Measurements from ENCODE around the gene NCOA3. TPM values are rescaled to one million over a fixed set of nuclear protein-coding genes. Genes with fewer than 3 reads are reported as not detected.
"Not testable (repeated sequence)": the region's sequence is repeated elsewhere in the genome, so short reads cannot be mapped to it uniquely, and the experiment has no call there.

Gene NCOA3
- total RNA-seq, 2 experiments from 2014 or later: 66.2 to 73.7 TPM

DNA sequence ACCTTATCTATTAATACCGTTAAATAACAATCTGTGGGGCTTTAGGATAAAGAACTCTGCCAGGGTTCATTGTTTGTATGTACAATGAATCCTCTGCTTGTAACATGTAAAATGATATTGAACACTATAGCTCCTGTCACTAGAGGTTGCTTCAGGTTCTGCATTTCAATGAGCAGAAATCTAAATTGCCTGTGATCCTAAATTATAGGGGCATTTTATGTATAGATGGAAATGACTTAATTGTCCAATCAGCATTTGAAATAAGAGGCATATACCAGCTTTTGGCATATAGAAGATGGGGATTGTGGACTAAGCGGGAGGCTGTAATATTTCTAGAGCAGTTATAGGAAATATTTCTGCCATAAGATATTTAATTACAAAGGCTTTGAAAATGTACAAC lies 2.0 kb downstream of the NCOA3 start:
- Mint-ChIP-seq H3K27ac (peak overlapping the region; percentile 87), H3K27me3 (peaks cover 1% of the 10 kb centered on the region), H3K36me3 (ENCODE audit: low read depth) (peaks cover 39% of the 10 kb centered on the region), H3K9me3 (no peaks in the 10 kb centered on the region), H3K4me3 (peak overlapping the region; percentile 94), H3K4me1 (ENCODE audit: low read depth) (peaks cover 47% of the 10 kb centered on the region)
- TF ChIP-seq CTCF (IDR thresholded peaks at IDR 0.05): no peak
- ChIA-PET POLR2A (interaction anchor here (1.0 to 4.0 kb wide), 8 partner anchors 10 to 147 kb away, joined by 3 to 53 read pairs (median 6); partner anchors contain the start of gene ZMYND8), CTCF (interaction anchor here (0.6 to 7.0 kb wide), 9 partner anchors 10 to 230 kb away, joined by 3 to 44 read pairs (median 5); no protein-coding TSS in a partner anchor)
- intact Hi-C loops (cut with micrococcal nuclease): loop anchor here (5.0 to 10.0 kb wide), 2 partner anchors 46 to 89 kb away; no protein-coding TSS in a partner anchor
- ATAC-seq: no peak
- no peak for DNase-seq

DNA sequence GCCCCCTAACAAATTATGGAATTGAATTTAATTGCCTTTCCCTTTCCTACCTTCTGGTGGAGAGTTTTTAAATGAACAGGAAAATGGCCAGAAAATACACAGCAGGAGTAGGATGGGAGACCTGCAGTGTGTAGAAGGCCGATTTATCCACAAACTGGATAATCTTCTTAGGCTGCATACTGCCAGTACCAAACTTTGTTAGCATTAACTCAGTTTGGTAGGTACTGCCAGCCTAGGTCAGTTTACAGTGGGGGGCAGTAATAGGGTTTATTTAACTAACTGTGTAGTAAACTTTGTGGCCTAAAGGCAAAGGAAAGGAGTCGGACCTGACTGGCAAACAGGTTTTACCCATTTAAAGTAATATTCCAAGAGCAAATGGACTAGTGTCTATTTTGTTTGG lies 4.6 kb downstream of the NCOA3 start:
- H3K9me3 Mint-ChIP-seq: no peaks in the 10 kb centered on the region
- no peak for DNase-seq
- no peak for ATAC-seq
- peaks cover 51% of the 10 kb centered on the region for H3K36me3 Mint-ChIP-seq (ENCODE audit: low read depth)
- peaks cover 1% of the 10 kb centered on the region for H3K27me3 Mint-ChIP-seq
- peaks cover 57% of the 10 kb centered on the region for H3K4me1 Mint-ChIP-seq (ENCODE audit: low read depth)
- intact Hi-C loops (cut with micrococcal nuclease): loop anchor here (10.0 kb wide), 1 partner anchor 92 kb away; no protein-coding TSS in a partner anchor
- TF ChIP-seq CTCF (IDR thresholded peaks at IDR 0.05): no peak
- peak overlapping the region; percentile 98 for H3K27ac Mint-ChIP-seq
- ChIA-PET POLR2A (interaction anchor here (0.7 kb wide), 1 partner anchor 52 kb away, joined by 3 read pairs; no protein-coding TSS in a partner anchor), CTCF (interaction anchor here (1.0 to 7.0 kb wide), 2 partner anchors 115 to 122 kb away, joined by 3 to 44 read pairs; no protein-coding TSS in a partner anchor)
- H3K4me3 Mint-ChIP-seq: peak overlapping the region; percentile 44

DNA sequence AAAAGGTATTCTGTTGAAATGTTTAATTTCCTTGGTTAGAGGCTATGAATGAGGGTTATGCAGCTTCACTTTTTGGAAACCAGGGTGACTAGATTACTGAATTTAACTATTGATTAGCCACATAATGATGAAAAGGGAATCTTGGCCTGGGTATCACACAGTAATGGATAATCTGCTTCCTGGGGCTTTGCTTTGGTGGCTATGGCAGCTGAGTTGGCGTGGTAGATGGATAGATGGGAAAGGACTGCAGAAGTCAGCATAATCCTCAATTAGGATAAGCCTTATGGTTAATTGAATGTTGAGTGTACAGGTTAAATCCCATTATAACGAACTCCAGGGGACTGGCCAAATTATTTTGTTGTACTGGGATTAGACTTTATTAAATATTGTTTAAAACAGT lies 5.2 kb downstream of the NCOA3 start:
- no peaks in the 10 kb centered on the region for H3K9me3 Mint-ChIP-seq
- peak overlapping the region; percentile 98 for H3K27ac Mint-ChIP-seq
- DNase-seq: no peak
- peaks cover 52% of the 10 kb centered on the region for H3K36me3 Mint-ChIP-seq (ENCODE audit: low read depth)
- POLR2A ChIA-PET: interaction anchor here (0.7 kb wide), 1 partner anchor 52 kb away, joined by 3 read pairs; no protein-coding TSS in a partner anchor
- intact Hi-C loops (cut with micrococcal nuclease): loop anchor here (10.0 kb wide), 1 partner anchor 92 kb away; no protein-coding TSS in a partner anchor
- peaks cover 61% of the 10 kb centered on the region for H3K4me1 Mint-ChIP-seq (ENCODE audit: low read depth)
- no peak for ATAC-seq
- CTCF ChIA-PET: interaction anchor here (0.6 to 7.0 kb wide), 5 partner anchors 9 to 234 kb away, joined by 3 to 44 read pairs (median 6); no protein-coding TSS in a partner anchor
- peak overlapping the region; percentile 44 for H3K4me3 Mint-ChIP-seq
- TF ChIP-seq CTCF (IDR thresholded peaks at IDR 0.05): no peak
- H3K27me3 Mint-ChIP-seq: no peaks in the 10 kb centered on the region

DNA sequence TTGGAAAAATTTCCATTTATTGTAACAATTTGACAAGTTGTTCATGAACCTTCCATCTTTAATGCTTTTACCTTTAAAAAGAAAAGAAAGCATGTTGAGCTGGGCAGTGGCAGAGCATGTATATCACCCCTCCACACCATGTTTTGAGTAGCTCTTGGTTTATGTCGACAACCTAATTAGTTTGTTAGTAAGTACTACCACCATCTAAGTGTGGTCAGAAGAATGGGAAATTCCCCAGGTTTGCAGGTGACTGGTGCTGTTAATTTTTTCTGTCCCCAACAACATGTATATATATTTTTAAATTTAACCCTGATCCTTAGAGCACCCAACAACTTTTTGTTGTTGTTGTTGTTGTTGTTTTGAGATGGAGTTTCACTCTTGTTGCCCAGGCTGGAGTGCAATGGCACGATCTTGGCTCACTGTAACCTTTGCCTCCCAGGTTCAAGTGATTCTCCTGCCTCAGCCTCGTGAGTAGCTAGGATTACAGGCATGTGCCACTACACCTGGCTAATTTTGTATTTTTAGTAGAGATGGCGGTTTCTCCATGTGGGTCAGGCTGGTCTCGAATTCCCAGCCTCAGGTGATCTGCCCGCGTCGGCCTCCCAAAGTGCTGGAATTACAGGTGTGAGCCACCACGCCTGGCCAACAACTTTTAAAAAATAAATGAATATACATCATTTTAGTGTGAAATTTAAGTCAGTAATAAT lies 5.7 kb downstream of the NCOA3 start:
- peak; percentile 37 for ATAC-seq
- not testable (repeated sequence) for DNase-seq, H3K27me3 Mint-ChIP-seq, H3K9me3 Mint-ChIP-seq
- intact Hi-C loops (cut with micrococcal nuclease): loop anchor here (10.0 kb wide), 1 partner anchor 93 kb away; no protein-coding TSS in a partner anchor
- ChIA-PET CTCF (interaction anchor here (0.6 to 7.0 kb wide), 8 partner anchors 9 to 234 kb away, joined by 3 to 44 read pairs (median 6); no protein-coding TSS in a partner anchor), POLR2A (interaction anchor here (0.7 to 0.8 kb wide), 2 partner anchors 9 to 70 kb away, joined by 3 read pairs; no protein-coding TSS in a partner anchor)
- H3K4me3 Mint-ChIP-seq: peak overlapping the region; percentile 44
- H3K4me1 Mint-ChIP-seq (ENCODE audit: low read depth): peaks cover 62% of the 10 kb centered on the region
- H3K36me3 Mint-ChIP-seq (ENCODE audit: low read depth): peaks cover 52% of the 10 kb centered on the region
- peak overlapping the region; percentile 98 for H3K27ac Mint-ChIP-seq

GRCh38 chr20:47508278-47508677 lies 6.6 kb downstream of the NCOA3 start:
- CTCF ChIA-PET: interaction anchor here (1.0 to 3.2 kb wide), 6 partner anchors 9 to 235 kb away, joined by 3 to 15 read pairs (median 6); no protein-coding TSS in a partner anchor
- Mint-ChIP-seq H3K9me3 (no peaks in the 10 kb centered on the region), H3K27ac (peak overlapping the region; percentile 98), H3K36me3 (ENCODE audit: low read depth) (peaks cover 50% of the 10 kb centered on the region), H3K27me3 (no peaks in the 10 kb centered on the region), H3K4me1 (ENCODE audit: low read depth) (peaks cover 67% of the 10 kb centered on the region), H3K4me3 (peak overlapping the region; percentile 71)
- POLR2A ChIA-PET: interaction anchor here (0.6 to 1.6 kb wide), 7 partner anchors 8 to 115 kb away, joined by 3 to 8 read pairs (median 3); no protein-coding TSS in a partner anchor
- ATAC-seq (no peak), DNase-seq (no peak)
- TF ChIP-seq CTCF (IDR thresholded peaks at IDR 0.05): no peak
- intact Hi-C loops (cut with micrococcal nuclease): loop anchor here (10.0 kb wide), 1 partner anchor 93 kb away; no protein-coding TSS in a partner anchor

Measured in activated CD8-positive, alpha-beta T cell treated with anti-CD3 and anti-CD28 coated beads for 36 hours (primary cell).